NCI-H82 treated with DMSO at 0.1 percent for 48 hours (cell line): ENCODE results near the gene OR6C4.
"Not testable (repeated sequence)": the region's sequence is repeated elsewhere in the genome, so short reads cannot be mapped to it uniquely, and the experiment has no call there.

Experiments
- DNase-seq: peaks from one replicate; lab custom pipeline; 2025; ENCODE audit not compliant: unreplicated experiment; lab: John Stamatoyannopoulos, UW

OR6C4 gene

GRCh38 chr12:55549302-55549701 is at the start of gene OR6C4:
TSS of gene OR6C4 (plus strand) at chr12:55549602. CDS start at chr12:55551227, 1,625 bp downstream.
- DNase-seq = no peak

GRCh38 chr12:55499810-55500252 is 49.6 kb upstream of the OR6C4 start:
- DNase-seq = no peak

- DNase-seq = no peak
Measured at GRCh38 chr12:55501601-55502000, 47.8 kb upstream of the OR6C4 start.

- DNase-seq = no peak
Measured at GRCh38 chr12:55515696-55516095, 33.7 kb upstream of the OR6C4 start.

- no peak for DNase-seq
Measured at GRCh38 chr12:55516391-55516790, 33.0 kb upstream of the OR6C4 start.

GRCh38 chr12:55548235-55548634 is 1.2 kb upstream of the OR6C4 start:
- not testable (repeated sequence) for DNase-seq

GRCh38 chr12:55548756-55549155 is 646 bp upstream of the OR6C4 start:
- DNase-seq = no peak

- DNase-seq = no peak
Measured at GRCh38 chr12:55554296-55554695, 4.9 kb downstream of the OR6C4 start.

GRCh38 chr12:55570060-55570459 is 20.7 kb downstream of the OR6C4 start:
- DNase-seq = not testable (repeated sequence)

- DNase-seq = not testable (repeated sequence)
Measured at GRCh38 chr12:55570689-55571088, 21.3 kb downstream of the OR6C4 start.

- no peak for DNase-seq
Measured at GRCh38 chr12:55572168-55572567, 22.8 kb downstream of the OR6C4 start, which contains the start of gene OR2AP1. TSS of gene OR2AP1 (plus strand) at chr12:55572468. CDS start at chr12:55574415, 1,947 bp downstream.

- DNase-seq = no peak
Measured at GRCh38 chr12:55582066-55582465, 32.7 kb downstream of the OR6C4 start.

GRCh38 chr12:55585817-55586216 is 36.4 kb downstream of the OR6C4 start:
- DNase-seq = no peak

- not testable (repeated sequence) for DNase-seq
Measured at GRCh38 chr12:55590152-55590551, 40.8 kb downstream of the OR6C4 start.
